Measurements from ENCODE around the gene ATP6V0D1. TPM values are rescaled to one million over a fixed set of nuclear protein-coding genes. Genes with fewer than 3 reads are reported as not detected.
A peak's percentile ranks its signal among the peaks of the same experiment; 100 is the strongest.

ATP6V0D1 gene
- total and polyA plus RNA-seq, 2 of the 4 experiments (the other 2 are of a cell fraction), result 112 to 124 TPM

DNA sequence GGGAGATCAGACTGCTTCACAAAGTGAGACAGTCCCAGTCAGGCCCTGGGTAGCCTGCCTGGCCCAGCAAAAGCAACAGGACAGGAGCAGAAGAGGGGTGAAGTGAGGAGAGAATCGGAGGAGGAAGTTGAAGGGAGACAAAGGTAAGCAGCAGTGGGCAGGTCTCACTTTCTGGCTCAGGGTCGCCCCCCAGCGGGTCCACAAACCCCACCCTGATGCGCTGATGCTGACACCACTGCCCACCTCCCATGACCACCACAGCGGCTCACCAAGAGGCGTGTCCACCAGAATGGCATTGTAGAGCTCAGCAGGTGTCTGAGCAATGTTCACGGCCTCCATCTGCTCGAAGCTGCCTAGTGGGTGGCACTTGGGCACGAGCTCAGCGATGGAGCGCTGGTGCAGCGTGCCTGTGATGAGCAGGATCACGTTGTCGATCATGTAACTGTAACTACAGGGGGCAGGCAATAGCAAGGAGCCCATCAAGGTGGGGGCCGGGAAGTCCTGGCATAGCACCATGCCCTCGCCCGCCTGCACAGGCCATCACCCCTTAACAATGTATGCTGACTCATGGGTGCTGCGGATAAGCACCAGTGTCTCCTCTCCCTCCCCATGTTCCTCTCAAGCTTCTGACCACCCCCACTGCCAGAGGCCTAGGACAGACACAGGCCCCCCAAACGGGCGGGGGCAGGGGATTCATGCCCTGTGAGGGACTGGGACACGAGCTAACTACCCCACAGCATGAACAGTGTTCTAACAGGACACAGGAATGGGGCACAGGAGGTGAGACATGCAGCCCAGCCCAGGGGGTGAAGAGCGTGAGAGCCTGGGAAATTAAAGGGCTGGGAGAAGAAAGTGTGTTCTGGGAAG is 36.5 kb downstream of the ATP6V0D1 start:
- no peak for ATAC-seq (ENCODE audit: low read depth)
- Histone ChIP-seq H3K9me1 (ENCODE audit: insufficient read depth, low read length) (peaks cover 8% of the 10 kb centered on the region; the same call in 1 of the 2 replicates), H4K8ac (ENCODE audit: low read depth in 2 of 2, low read length in 2 of 2) (no peak overlapping the region), H3K14ac (replicated peaks; ENCODE audit: low read depth, low read length) (no peak overlapping the region), H3K4ac (ENCODE audit: low read depth, low read length) (no peak overlapping the region), H3K36me3 (ENCODE audit: control insufficient read depth, insufficient read depth, low read length) (peaks cover 10% of the 10 kb centered on the region; the same call in 1 of the 2 replicates), H3K4me3 (ENCODE audit: insufficient read depth, low read depth, low read length) (no peak overlapping the region), H3K79me1 (ENCODE audit: low read depth in 1 of 2, low read length in 2 of 2) (peaks cover 0 to 65% of the 10 kb centered on the region in 2 experiments; a peak in 2 of 4 replicates), H3K23ac (ENCODE audit: low read depth, low read length) (no peak overlapping the region), H4K91ac (ENCODE audit: insufficient read depth, low read depth, low read length) (no peak overlapping the region), H2BK5ac (ENCODE audit: low read depth, low read length, poor library complexity, severe bottlenecking) (no peak overlapping the region), H2BK20ac (ENCODE audit: low read depth, low read length) (no peak overlapping the region), H3K9ac (ENCODE audit: low read depth, low read length) (no peak overlapping the region), H4K20me1 (ENCODE audit: insufficient read depth, low read length) (peaks cover 56% of the 10 kb centered on the region), H3K4me1 (ENCODE audit: control insufficient read depth, insufficient read depth, low read length) (peaks cover 40% of the 10 kb centered on the region), H2AFZ (replicated peaks; ENCODE audit: low read length, poor library complexity) (no peak overlapping the region), H2AK5ac (ENCODE audit: low read depth, low read length) (no peak overlapping the region), H2BK120ac (ENCODE audit: low read depth, low read length) (no peak overlapping the region), H2BK15ac (ENCODE audit: low read depth, low read length) (no peak overlapping the region), H3K9me3 (ENCODE audit: control insufficient read depth, insufficient read depth, low read length) (no peaks in the 10 kb centered on the region), H3K56ac (ENCODE audit: extremely low read depth, insufficient read depth, low read length) (no peak overlapping the region), H3K27me3 (ENCODE audit: control insufficient read depth, insufficient read depth, low read length) (no peaks in the 10 kb centered on the region), H3K18ac (ENCODE audit: low read depth, low read length) (no peak overlapping the region; the same call in 1 of the 2 replicates), H2AK9ac (replicated peaks; ENCODE audit: low read depth, low read length, poor library complexity) (peak overlapping the region; percentile 63), H4K5ac (ENCODE audit: low read depth, low read length) (no peak overlapping the region), H3K4me2 (ENCODE audit: low read depth, low read length) (no peak overlapping the region), H3K27ac (ENCODE audit: insufficient read depth, low read length) (no peak overlapping the region)
- in situ Hi-C loops (cut with MboI; ENCODE audit: low sequenced_read_pairs), result no loop called here
- 83% methylated on average over 4 of the region's 22 CpGs; no CpG with 5 or more reads in 1 of the 2 experiments for WGBS, 2 experiments (ENCODE audit: extremely low coverage in 2 of 2, insufficient read length in 1 of 2)
- intact Hi-C loops (cut with micrococcal nuclease), result no loop called here
- ChIA-PET CTCF (no interaction called here), POLR2A (ENCODE audit: unreplicated experiment) (no interaction called here)
- no peak for DNase-seq
- dilution Hi-C loops (cut with HindIII; ENCODE audit: low sequenced_read_pairs, unreplicated experiment), result no loop called here
- BruUV-seq (replicated peaks), result no TSS peak
- TF ChIP-seq MXI1 (IDR thresholded peaks at IDR 0.05; ENCODE audit: borderline replicate concordance, low read depth, low read length) (no peak), CEBPB (IDR thresholded peaks at IDR 0.05; ENCODE audit: low read depth, low read length) (no peak), CHD1 (IDR thresholded peaks at IDR 0.05; ENCODE audit: low read depth, low read length) (no peak), SMC3 (IDR thresholded peaks at IDR 0.05; ENCODE audit: low read depth, low read length) (no peak), BHLHE40 (IDR thresholded peaks at IDR 0.05; ENCODE audit: low read depth, low read length) (no peak), FOS (IDR thresholded peaks at IDR 0.05; ENCODE audit: low read depth, low read length) (no peak), MAFK (IDR thresholded peaks at IDR 0.05; ENCODE audit: low read depth, low read length) (no peak), RAD21 (IDR thresholded peaks at IDR 0.05; ENCODE audit: low read length) (no peak), RFX5 (IDR thresholded peaks at IDR 0.05; ENCODE audit: low read depth, low read length) (no peak), POLR2A (IDR thresholded peaks at IDR 0.05; ENCODE audit: low read depth, low read length) (no peak), MAZ (IDR thresholded peaks at IDR 0.05; ENCODE audit: borderline replicate concordance, low read depth, low read length) (no peak), USF2 (IDR thresholded peaks at IDR 0.05; ENCODE audit: low read depth, low read length) (no peak), ELK1 (IDR thresholded peaks at IDR 0.05; ENCODE audit: borderline replicate concordance, low read depth, low read length) (no peak), NFE2L2 (IDR thresholded peaks at IDR 0.05; ENCODE audit: low read depth, low read length) (no peak)
- TF ChIP-seq, protein P1, sequence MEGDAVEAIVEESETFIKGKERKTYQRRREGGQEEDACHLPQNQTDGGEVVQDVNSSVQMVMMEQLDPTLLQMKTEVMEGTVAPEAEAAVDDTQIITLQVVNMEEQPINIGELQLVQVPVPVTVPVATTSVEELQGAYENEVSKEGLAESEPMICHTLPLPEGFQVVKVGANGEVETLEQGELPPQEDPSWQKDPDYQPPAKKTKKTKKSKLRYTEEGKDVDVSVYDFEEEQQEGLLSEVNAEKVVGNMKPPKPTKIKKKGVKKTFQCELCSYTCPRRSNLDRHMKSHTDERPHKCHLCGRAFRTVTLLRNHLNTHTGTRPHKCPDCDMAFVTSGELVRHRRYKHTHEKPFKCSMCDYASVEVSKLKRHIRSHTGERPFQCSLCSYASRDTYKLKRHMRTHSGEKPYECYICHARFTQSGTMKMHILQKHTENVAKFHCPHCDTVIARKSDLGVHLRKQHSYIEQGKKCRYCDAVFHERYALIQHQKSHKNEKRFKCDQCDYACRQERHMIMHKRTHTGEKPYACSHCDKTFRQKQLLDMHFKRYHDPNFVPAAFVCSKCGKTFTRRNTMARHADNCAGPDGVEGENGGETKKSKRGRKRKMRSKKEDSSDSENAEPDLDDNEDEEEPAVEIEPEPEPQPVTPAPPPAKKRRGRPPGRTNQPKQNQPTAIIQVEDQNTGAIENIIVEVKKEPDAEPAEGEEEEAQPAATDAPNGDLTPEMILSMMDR (conservative IDR thresholded peaks at IDR 0.05; ENCODE audit: low read depth, low read length), result no peak
